HepG2 (cell line): ENCODE data around the gene DTYMK. TPM values are rescaled to one million over a fixed set of nuclear protein-coding genes. Genes with fewer than 3 reads are reported as not detected.

Experiments used
- ATAC-seq: fragments of 200-7000 bp; cut with Tn5 transposase; 3 replicates; pipeline ENCODE4 v1.9.1; 2020; ENCODE audit warnings: mild to moderate bottlenecking, moderate library complexity
- BruUV-seq: library from RNA; stranded (reverse); fragments of 400-500 nt; replicated peaks from 2 replicates; lab custom pipeline; 2021; lab: Mats Ljungman, UMichigan
- CTCF ChIA-PET: fragments of 300-600 bp; formaldehyde crosslinking; extraction: SDS; loops from one replicate; lab custom pipeline; 2021; ENCODE audit warnings: low total read pairs, inconsistent platforms, low intra/inter-chr PET ratio; lab: Yijun Ruan, JAX
- POLR2A ChIA-PET: fragments of 350-600 bp; sonication (Branson Sonifier 250); formaldehyde crosslinking; loops from one replicate; lab custom pipeline; 2020; ENCODE audit warnings: antibody characterized with exemption, inconsistent platforms; lab: Yijun Ruan, JAX
- DNase-seq: peaks from one replicate; pipeline ENCODE4 v3.0.0-alpha.2; 2015; ENCODE audit warnings: low spot score
- FAIRE-seq: peaks from 3 replicates; lab custom pipeline; 2011; peaks lifted over from hg19 to GRCh38; lab: Jason Lieb, UNC
- H2AFZ ChIP-seq: one replicate; pipeline ENCODE4 v1.6.1; 2011; ENCODE audit warnings: low read length, inconsistent platforms
- H3K27ac ChIP-seq: fragments of 300-600 bp; 3 replicates; pipeline ENCODE4 v1.8.0; 2011; ENCODE audit warnings: mixed run types, mild to moderate bottlenecking, mixed read lengths, low read length, inconsistent platforms; ENCODE audit not compliant: insufficient read depth; ENCODE audit errors: extremely low read length
- H3K27me3 ChIP-seq, 2 experiments: fragments of 200-600 bp in 1 of 2; 2 replicates in 1 of 2; 3 replicates in 1 of 2; pipeline versions ENCODE4 v1.6.0 to v1.8.0; 2011; ENCODE audit warnings: low read length in 2 of 2, mild to moderate bottlenecking in 2 of 2, moderate library complexity in 2 of 2, inconsistent platforms in 1 of 2; ENCODE audit not compliant: insufficient read depth in 2 of 2, control insufficient read depth in 1 of 2
- H3K36me3 ChIP-seq, 2 experiments: fragments of 200-600 bp in 1 of 2; replicated peaks in 1 of 2; 2 replicates in 1 of 2; 3 replicates in 1 of 2; pipeline versions ENCODE4 v1.5.1 to v1.8.0; 2011; ENCODE audit warnings: low read length in 2 of 2, inconsistent platforms in 1 of 2; ENCODE audit not compliant: insufficient read depth in 2 of 2, control insufficient read depth in 1 of 2
- H3K4me1 ChIP-seq: 2 replicates; pipeline ENCODE4 v1.5.1; 2012; ENCODE audit warnings: low read length, inconsistent platforms; ENCODE audit not compliant: insufficient read depth
- H3K4me2 ChIP-seq: 2 replicates; pipeline ENCODE4 v1.6.0; 2011; ENCODE audit warnings: low read depth, low read length, inconsistent platforms
- H3K4me3 ChIP-seq, 3 experiments: fragments of 200-600 bp in 1 of 3; sonication (generic), shearing (Covaris generic) in 1 of 3; replicated peaks in 1 of 3; 2 replicates each; pipeline ENCODE4 v1.5.1; 2011 to 2016; ENCODE audit warnings: low read length in 3 of 3, inconsistent platforms in 2 of 3, low read depth in 2 of 3, mild to moderate bottlenecking in 2 of 3, control low read depth in 1 of 3, mixed read lengths in 1 of 3; ENCODE audit not compliant: insufficient read depth in 1 of 3
- H3K79me2 ChIP-seq: one replicate; pipeline ENCODE4 v1.6.1; 2011; ENCODE audit warnings: low read length, inconsistent platforms; ENCODE audit not compliant: insufficient read depth
- H3K9ac ChIP-seq: 2 replicates; pipeline ENCODE4 v1.6.0; 2011; ENCODE audit warnings: mild to moderate bottlenecking, low read depth, low read length, inconsistent platforms; ENCODE audit not compliant: insufficient read depth
- H3K9me3 ChIP-seq: 2 replicates; pipeline ENCODE4 v1.5.1; 2012; ENCODE audit warnings: mild to moderate bottlenecking, low read length
- H4K20me1 ChIP-seq: 2 replicates; pipeline ENCODE4 v1.6.0; 2011; ENCODE audit warnings: inconsistent platforms, mild to moderate bottlenecking, low read length, moderate library complexity; ENCODE audit not compliant: insufficient read depth
- AGO1 ChIP-seq: fragments of 200-400 bp; formaldehyde crosslinking; IDR thresholded peaks from 2 replicates; pipeline ENCODE4 v1.6.1; 2017; ENCODE audit warnings: mild to moderate bottlenecking, low read depth, low read length, moderate library complexity; ENCODE audit not compliant: poor library complexity, severe bottlenecking
- HES4 ChIP-seq: sonication (generic); formaldehyde crosslinking; IDR thresholded peaks from 2 replicates; pipeline ENCODE4 v1.9.0; 2021; ENCODE audit warnings: mild to moderate bottlenecking, missing genetic modification reagents, borderline replicate concordance
- HNF4G ChIP-seq, 2 experiments: sonication (generic) in 1 of 2; formaldehyde crosslinking in 1 of 2; IDR thresholded peaks; 2 replicates each; pipeline versions ENCODE4 v1.4.0 to v1.6.1; 2011 to 2020; ENCODE audit warnings: borderline replicate concordance in 2 of 2, low read depth in 2 of 2, mild to moderate bottlenecking in 2 of 2, low read length in 1 of 2, missing genetic modification reagents in 1 of 2, moderate library complexity in 1 of 2
- ISL2 ChIP-seq: sonication (generic); formaldehyde crosslinking; IDR thresholded peaks from 2 replicates; pipeline ENCODE4 v1.5.0; 2020; ENCODE audit warnings: missing genetic modification reagents
- MED13 ChIP-seq: sonication (generic); formaldehyde crosslinking; IDR thresholded peaks from 2 replicates; pipeline ENCODE4 v1.5.0; 2020; ENCODE audit warnings: missing genetic modification reagents
- MXD4 ChIP-seq: IDR thresholded peaks from 2 replicates; pipeline ENCODE4 v1.6.1; 2016; ENCODE audit warnings: mild to moderate bottlenecking, missing biosample characterization, missing genetic modification reagents
- REL ChIP-seq: sonication (generic); formaldehyde crosslinking; conservative IDR thresholded peaks from 2 replicates; pipeline ENCODE4 v1.8.0; 2022; ENCODE audit warnings: mild to moderate bottlenecking, missing genetic modification reagents, moderate library complexity
- SIX4 ChIP-seq: sonication (generic); formaldehyde crosslinking; IDR thresholded peaks from 2 replicates; pipeline ENCODE4 v1.4.0; 2020; ENCODE audit warnings: missing genetic modification reagents
- SMYD3 ChIP-seq: sonication (generic); formaldehyde crosslinking; IDR thresholded peaks from 2 replicates; pipeline ENCODE4 v1.8.1; 2023; ENCODE audit warnings: mild to moderate bottlenecking, missing genetic modification reagents
- SOX5 ChIP-seq: IDR thresholded peaks from 2 replicates; pipeline ENCODE4 v1.6.1; 2016; ENCODE audit warnings: borderline replicate concordance
- TAF1 ChIP-seq: sonication (generic); formaldehyde crosslinking; IDR thresholded peaks from 2 replicates; pipeline ENCODE4 v1.4.0; 2020; ENCODE audit warnings: missing genetic modification reagents
- ZBTB26 ChIP-seq: IDR thresholded peaks from 2 replicates; pipeline ENCODE4 v1.6.1; 2016; ENCODE audit warnings: missing compliant biosample characterization, missing genetic modification reagents, borderline replicate concordance
- ZNF121 ChIP-seq: sonication (generic); formaldehyde crosslinking; IDR thresholded peaks from 2 replicates; pipeline ENCODE4 v1.5.0; 2020; ENCODE audit warnings: mild to moderate bottlenecking, missing genetic modification reagents
- ZNF235 ChIP-seq: sonication (generic); formaldehyde crosslinking; IDR thresholded peaks from 2 replicates; pipeline ENCODE4 v1.8.1; 2023; ENCODE audit warnings: mild to moderate bottlenecking, missing genetic modification reagents, borderline replicate concordance
- ZNF33B ChIP-seq: sonication (generic); formaldehyde crosslinking; IDR thresholded peaks from 2 replicates; pipeline ENCODE4 v1.5.1; 2020; ENCODE audit warnings: mild to moderate bottlenecking, missing genetic modification reagents
- ZNF766 ChIP-seq: sonication (generic); formaldehyde crosslinking; IDR thresholded peaks from 2 replicates; pipeline ENCODE4 v1.5.0; 2020; ENCODE audit warnings: missing genetic modification reagents, borderline replicate concordance
- ZNF800 ChIP-seq: sonication (generic); formaldehyde crosslinking; IDR thresholded peaks from 2 replicates; pipeline ENCODE4 v1.4.0; 2020; ENCODE audit warnings: missing genetic modification reagents
- ZSCAN20 ChIP-seq: sonication (generic); formaldehyde crosslinking; IDR thresholded peaks from 2 replicates; pipeline ENCODE4 v1.4.0; 2020; ENCODE audit warnings: missing genetic modification reagents, mild to moderate bottlenecking, borderline replicate concordance
- ZSCAN31 ChIP-seq: sonication (generic); formaldehyde crosslinking; IDR thresholded peaks from 2 replicates; pipeline ENCODE4 v1.5.0; 2020; ENCODE audit warnings: low read depth, mild to moderate bottlenecking, missing genetic modification reagents
- WGBS: methylation state at CpG from one replicate; pipeline ENCODE4 v1.1.6; 2017; ENCODE audit warnings: low lambda C conversion rate; 5-methylcytosine and 5-hydroxymethylcytosine counted together
- in situ Hi-C: cut with HindIII; loops from 2 replicates; pipeline ENCODE4 v1.10.0; 2017; ENCODE audit warnings: low pct_unique_long_range_greater_than_20kb; ENCODE audit not compliant: extremely low pct_ligation_motif_present
- intact Hi-C: fragments of 100-400 bp; cut with micrococcal nuclease; formaldehyde crosslinking; loops from one replicate; pipeline ENCODE4 v1.10.0; 2022; ENCODE audit not compliant: unreplicated experiment
- polyA plus RNA-seq, 8 experiments: library from polyadenylated mRNA; depleted of rRNA in 3 of 8; stranded (reverse) in 7 of 8; unstranded in 1 of 8; fragments of >200 nt; fragmentation: Illumina TruSeq in 4 of 8; extraction: Trizol in 4 of 8; gene quantifications; 2 replicates each; pipeline versions ENCODE4 v1.2.1 to v1.2.3, GENCODE V29; 2011 to 2016; ENCODE audit warnings: low read depth in 4 of 8, missing spikeins in 1 of 8, mixed read lengths in 1 of 8; ENCODE audit not compliant: insufficient read depth in 1 of 8
- total RNA-seq, 5 experiments: library from RNA; depleted of rRNA; stranded (reverse); fragments of >200 nt; fragmentation: Illumina TruSeq; extraction: Trizol; gene quantifications; 2 replicates each; pipeline ENCODE4 v1.2.3, GENCODE V29; 2016; ENCODE audit warnings: low read depth in 1 of 5

DTYMK gene
- total and polyA plus RNA-seq, 2 of the 13 experiments (the other 11 are each of a cell fraction or from before 2014, with no cell fraction given): 57.5 to 134 TPM

GRCh38 chr2:241736111-241736510 lies 49.5 kb upstream of the DTYMK start (continued):
- TF ChIP-seq HNF4G (IDR thresholded peaks at IDR 0.05; ENCODE audit: borderline replicate concordance, low read depth, low read length): peak; percentile 27; the same call in 1 of the 2 replicates
- TF ChIP-seq HNF4G (CRISPR knock-in tag; IDR thresholded peaks at IDR 0.05; ENCODE audit: borderline replicate concordance, low read depth): no peak
- TF ChIP-seq ZNF121: peak; percentile 95

- ChIA-PET CTCF (no interaction called here), POLR2A (interaction anchor here (0.5 to 6.5 kb wide), 20 partner anchors 9 to 420 kb away, joined by 3 to 113 read pairs (median 5); partner anchors contain the start of genes DTYMK, GAL3ST2, ING5 and NEU4)
- TSS peak; percentile 87 for BruUV-seq
- Histone ChIP-seq H3K27me3 (no peaks in the 10 kb centered on the region; a peak in 2 of 5 replicates), H3K9me3 (no peaks in the 10 kb centered on the region), H3K79me2 (peaks cover 3% of the 10 kb centered on the region), H2AFZ (no peak within 1 kb of the TSS), H3K4me1 (peaks cover 28% of the 10 kb centered on the region), H4K20me1 (no peaks in the 10 kb centered on the region), H3K9ac (peak within 1 kb of the TSS; percentile 98), H3K36me3 (no peaks in the 10 kb centered on the region), H3K4me2 (peak within 1 kb of the TSS; percentile 97), H3K27ac (peak within 1 kb of the TSS; percentile 91), H3K4me3 (peak within 1 kb of the TSS; percentile 80 to 100 (median 96))
- peak; percentile 81 for ATAC-seq
- in situ Hi-C loops (loop anchor here (10.0 kb wide), 1 partner anchor 140 kb away; no protein-coding TSS in a partner anchor), intact Hi-C loops (loop anchor here (1.0 kb wide), 1 partner anchor 39 kb away; no protein-coding TSS in a partner anchor)
- DNase-seq: peak; percentile 80
- WGBS: 1% methylated on average over 28 of the region's 98 CpGs
- no peak for FAIRE-seq
- TF ChIP-seq HES4 (CRISPR knock-in tag) (peak; percentile 90), ZNF800 (CRISPR knock-in tag) (no peak), ZNF235 (peak; percentile 63), SIX4 (CRISPR knock-in tag) (no peak), ZNF33B (CRISPR knock-in tag) (no peak), ZSCAN31 (CRISPR knock-in tag) (peak; percentile 31; the same call in 1 of the 2 replicates), ZSCAN20 (CRISPR knock-in tag) (peak; percentile 91; the same call in 1 of the 2 replicates), REL (CRISPR knock-in tag) (peak; percentile 60; the same call in 1 of the 2 replicates), ZNF766 (CRISPR knock-in tag) (no peak; the same call in 1 of the 2 replicates), TAF1 (peak; percentile 58; the same call in 1 of the 2 replicates), ZBTB26 (CRISPR knock-in tag) (peak; percentile 3; the same call in 1 of the 2 replicates), SMYD3 (CRISPR knock-in tag) (no peak; the same call in 1 of the 2 replicates), SOX5 (CRISPR knock-in tag) (no peak), MXD4 (CRISPR knock-in tag) (peak; percentile 55), ISL2 (CRISPR knock-in tag) (0 out of 2 replicates have a peak, but pooled peaks have one; percentile 19), MED13 (CRISPR knock-in tag) (peak; percentile 33; the same call in 1 of the 2 replicates), AGO1 (peak; percentile 13)
Measured at GRCh38 chr2:241734467-241735208, 48.0 kb upstream of the DTYMK start, which contains the start of gene D2HGDH. Gene D2HGDH (plus strand): TSS chr2:241734630. CDS start chr2:241735225, 595 bp downstream.
